GOT3 (cell line): ENCODE data around the gene OR8A1.
"Not testable (repeated sequence)": the region's sequence is repeated elsewhere in the genome, so short reads cannot be mapped to it uniquely, and the experiment has no call there.

Experiments used
- DNase-seq: peaks from one replicate; lab custom pipeline; 2025; ENCODE audit warnings: mixed read lengths; lab: John Stamatoyannopoulos, UW

Gene OR8A1

DNA sequence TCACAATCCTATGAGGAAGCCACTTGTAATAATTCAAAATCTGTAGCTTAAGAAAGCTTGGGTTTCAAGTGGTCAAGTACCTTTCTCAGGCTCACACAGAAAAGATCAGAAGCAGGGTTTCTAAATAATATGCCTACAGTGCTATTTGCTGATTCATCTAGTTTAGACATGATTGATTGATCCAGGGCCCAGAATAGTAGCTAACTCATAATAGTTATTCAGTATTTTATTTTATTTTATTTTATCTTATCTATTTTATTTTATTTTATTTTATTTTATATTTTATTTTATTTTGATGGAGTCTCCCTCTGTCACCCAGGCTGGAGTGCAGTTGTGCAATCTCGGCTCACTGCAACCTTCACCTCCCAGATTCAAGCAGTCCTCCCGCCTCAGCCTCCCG, 25.5 kb downstream of the OR8A1 start:
- no peak for DNase-seq

DNA sequence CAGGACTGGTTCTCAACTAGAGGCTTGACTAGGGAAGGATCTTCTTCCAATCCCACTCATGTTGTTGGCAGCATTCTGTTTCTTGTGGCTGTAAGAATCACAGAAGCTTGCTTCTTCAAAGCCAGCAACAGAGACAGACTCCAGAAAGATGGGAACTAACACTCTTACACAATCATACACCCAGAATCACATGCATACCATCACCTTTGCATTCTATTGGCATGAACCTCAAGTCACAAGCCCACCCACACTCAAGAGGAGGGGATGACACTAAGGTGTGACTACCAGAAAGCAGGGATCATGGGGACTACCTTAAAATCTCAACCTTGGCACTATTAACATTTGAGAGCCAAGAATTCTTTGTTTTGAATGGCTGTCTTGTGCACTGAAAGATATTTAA, 27.8 kb downstream of the OR8A1 start:
- DNase-seq: no peak

DNA sequence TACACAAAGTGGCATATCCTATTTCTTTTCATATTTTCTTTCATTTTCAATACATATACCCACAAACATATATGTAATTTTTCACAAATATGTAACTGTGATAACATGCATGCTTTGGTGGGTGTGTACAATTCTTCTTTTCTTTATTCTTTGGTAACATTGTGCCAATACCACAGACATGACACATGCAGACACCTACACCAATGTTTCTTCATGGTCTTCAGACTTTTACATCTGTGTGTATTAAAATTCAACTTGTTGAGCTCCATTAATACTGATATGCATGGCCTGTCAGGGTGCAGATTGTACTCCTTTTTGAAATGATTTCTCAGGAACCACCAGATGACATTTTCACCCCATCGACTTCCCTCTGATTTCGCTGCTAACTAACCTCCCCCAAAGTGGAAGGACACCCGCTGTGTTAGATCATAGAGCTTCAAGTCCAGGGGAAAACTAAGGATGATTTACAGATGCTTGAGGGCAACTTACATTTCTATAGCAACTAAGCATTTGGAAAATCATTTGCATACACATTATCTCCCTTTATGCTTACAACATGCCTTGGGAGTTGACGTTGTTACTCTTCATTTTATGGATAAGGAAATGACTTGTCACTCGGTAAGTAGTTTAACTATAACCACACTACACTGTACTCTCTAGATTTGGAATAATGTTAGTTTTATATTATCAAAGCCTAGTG, 31.0 kb downstream of the OR8A1 start:
- DNase-seq: no peak

DNA sequence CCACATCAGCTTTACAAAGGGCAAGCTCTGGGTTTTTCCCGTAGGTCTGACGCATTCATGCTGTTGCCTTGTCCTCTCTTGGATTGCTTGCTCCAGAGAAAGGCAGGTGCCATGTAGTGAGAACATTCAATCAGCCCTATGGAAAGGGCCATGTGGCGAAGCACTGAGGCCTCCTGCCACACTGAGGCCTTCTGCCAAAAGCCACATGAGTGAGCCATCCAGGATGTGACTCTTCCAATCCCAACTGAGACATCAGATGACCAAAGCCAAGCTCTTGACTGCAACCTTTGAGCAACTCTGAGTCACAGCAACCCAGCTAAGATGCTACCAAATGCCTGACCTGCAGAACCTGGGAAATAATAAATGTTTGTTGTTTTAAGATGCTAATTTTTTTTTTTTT, 32.4 kb downstream of the OR8A1 start:
- DNase-seq: peak; percentile 4

DNA sequence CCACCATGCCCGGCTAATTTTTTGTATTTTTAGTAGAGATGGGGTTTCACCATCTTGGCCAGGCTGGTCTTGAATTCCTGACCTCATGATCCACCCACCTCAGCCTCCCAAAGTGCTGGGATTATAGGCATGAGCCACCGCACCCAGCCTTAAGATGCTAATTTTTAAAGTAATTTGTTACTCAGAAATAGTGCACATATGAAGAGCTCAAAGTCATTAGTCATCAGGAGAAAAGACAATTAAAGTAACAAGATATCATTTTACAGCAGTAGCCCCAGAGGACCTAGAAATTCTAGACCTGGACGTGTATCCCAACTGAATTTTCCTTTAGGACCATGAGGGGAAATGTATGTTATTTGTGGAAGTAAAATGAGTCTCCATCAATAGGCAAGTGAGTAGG, 32.9 kb downstream of the OR8A1 start:
- not testable (repeated sequence) for DNase-seq

DNA sequence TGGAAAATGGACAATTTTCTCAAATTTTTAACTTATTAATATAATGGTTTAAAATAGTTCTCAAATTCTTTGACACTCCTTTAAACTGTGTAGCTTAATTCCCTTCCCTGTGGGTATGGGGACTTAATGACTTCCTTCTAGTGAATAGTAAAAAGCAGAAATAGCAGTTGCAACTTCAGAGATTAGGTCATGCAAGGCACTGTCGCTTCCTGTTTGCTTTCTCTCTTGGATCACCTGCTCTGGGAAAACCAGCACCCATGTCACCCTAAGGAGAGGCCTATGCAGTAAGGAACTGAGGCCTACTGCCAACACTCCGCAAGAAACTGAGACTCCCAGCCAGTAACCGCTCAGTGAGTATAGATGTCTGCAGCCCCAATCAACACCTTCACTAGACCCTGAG, 35.9 kb downstream of the OR8A1 start:
- DNase-seq: no peak

DNA sequence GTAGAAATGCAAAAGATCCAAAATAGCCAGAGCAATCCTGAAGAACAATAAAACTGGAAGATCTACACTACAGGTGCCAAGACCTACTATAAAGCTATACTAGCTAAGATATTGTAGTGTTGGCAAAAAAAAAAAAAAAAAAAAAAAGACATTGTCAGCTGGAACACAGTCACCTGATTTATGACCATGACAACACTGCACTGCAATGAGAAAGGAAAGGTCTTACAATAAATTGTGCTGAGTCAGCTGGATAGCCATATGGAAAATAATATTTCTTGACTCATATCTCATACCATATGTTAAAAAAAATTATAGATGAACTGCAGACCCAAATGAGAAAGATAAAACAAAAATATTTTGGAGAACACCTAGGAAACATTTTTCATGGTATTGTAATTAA, 38.4 kb downstream of the OR8A1 start:
- no peak for DNase-seq

DNA sequence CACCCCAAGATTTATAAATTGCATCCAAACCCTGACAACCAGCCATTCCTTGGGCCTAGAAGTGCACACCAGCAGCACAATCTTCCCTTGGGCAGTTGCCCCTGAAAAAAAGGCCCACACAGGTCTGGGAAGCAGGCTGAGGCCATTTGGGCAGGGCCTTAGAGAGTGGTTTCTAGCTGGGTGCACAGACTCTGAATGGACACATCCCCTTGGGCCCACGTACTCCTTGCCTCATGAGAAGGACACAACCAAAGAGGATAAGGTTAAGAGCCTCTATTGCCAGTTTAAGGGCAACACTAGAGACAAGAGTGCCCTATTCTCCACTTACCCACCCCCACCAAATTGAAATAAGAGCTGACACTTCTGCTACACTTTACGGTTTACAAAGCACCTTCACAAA, 40.5 kb downstream of the OR8A1 start:
- no peak for DNase-seq

DNA sequence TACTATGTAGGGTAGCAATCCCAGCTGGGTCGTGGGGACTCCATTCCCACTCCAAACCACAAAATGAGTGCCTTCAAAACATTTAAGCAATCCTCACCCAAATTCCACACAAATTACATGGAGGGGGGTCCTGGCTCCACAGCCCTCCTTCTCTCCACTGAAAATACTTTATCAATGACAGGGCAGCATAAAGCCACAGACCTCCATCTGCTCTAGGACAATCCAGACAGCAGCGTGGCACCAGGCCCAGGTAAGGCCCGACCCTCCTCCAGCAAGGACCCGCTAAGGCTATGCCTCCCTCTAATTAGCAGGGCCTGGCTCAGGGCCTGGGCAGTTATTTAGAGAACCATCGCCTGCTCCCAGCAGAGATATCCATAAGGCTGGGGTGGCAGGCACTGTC, 41.3 kb downstream of the OR8A1 start, which contains the start of gene PANX3:
Gene PANX3, plus strand, starts transcription at position 365 of the 400 bp plus-strand sequence. CDS start 129 bp downstream, outside the sequence.
- DNase-seq: no peak

DNA sequence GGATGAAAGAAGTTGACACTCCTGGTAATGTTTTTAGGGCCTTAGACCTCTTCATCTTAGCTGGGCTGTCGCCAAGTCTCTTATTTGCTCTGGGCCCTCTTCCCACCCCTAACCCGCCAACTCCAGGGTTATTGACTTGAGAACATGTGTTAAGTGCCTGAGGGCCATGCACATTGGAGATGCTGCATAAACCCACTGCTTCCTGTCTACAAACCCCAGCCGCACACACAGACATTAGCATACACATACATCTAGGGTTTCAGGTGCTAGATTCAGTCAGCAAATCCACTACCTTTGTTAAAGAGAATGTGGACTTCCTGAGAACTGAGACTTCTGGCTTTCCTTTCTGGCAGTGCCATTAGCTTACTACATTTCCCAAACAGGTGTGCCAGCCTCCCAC, 42.2 kb downstream of the OR8A1 start:
- no peak for DNase-seq

DNA sequence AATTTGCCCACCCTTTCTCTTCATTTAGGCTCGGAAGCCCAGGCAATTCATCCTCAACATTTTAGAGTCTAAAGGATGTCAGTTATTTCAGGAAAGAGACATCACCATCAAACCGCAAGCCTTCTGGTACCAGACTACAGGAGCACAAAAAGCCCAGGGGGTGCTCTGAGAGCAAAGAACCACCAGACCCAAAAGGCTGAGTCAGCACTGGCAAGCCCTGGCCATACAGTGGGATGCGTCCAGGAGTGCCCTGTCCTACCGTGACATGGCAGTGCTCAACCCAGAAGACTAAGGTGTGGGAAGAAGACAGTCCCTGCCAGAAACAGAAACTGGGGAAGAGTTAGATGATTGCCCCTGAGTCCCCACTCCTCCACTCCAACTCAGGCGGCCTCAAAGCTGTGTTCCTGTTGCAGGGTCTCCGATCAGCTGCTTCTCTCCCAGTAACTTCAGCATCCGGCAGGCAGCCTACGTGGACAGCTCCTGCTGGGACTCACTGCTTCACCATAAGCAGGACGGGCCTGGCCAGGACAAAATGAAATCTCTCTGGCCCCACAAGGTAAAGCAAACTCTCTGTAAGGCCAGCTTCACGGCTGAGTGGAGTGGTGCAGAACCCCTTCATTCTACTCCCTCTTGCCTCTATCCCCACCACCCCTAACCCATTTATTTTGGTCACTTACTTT, 42.9 kb downstream of the OR8A1 start:
- DNase-seq: no peak

DNA sequence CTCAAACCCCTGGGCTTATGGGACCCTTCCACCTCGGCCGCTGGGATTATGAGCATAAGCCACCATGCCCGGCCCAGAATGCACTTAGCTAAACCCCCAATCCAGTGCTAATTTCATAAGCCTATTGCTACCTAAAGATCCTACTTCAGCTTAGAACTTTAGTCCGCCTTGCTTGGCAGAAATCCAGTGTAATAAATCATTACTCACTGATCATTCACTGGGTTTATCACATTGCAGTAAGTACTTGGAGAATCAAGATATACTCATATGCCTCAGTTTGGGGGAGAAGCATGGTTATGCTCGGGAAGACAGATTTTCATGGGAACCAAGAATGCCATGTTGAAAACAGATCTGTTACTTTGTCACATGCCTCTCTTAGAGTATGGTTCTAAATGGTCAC, 49.1 kb downstream of the OR8A1 start:
- no peak for DNase-seq
